Breast epithelium (tissue), 4 donors: ENCODE measurements around the gene MSH6. TPM values are rescaled to one million over a fixed set of nuclear protein-coding genes. Genes with fewer than 3 reads are reported as not detected.

ENCODE experiments used
- DNase-seq, 2 donors: peaks; one replicate each; pipeline ENCODE4 v3.0.0-alpha.2; 2019; ENCODE audit warnings: low spot score in 2 of 2
- H3K27ac ChIP-seq, 2 donors: fragments of 200-600 bp; sonication (generic) in 1 of 2; one replicate each; pipeline ENCODE4 v1.5.1; 2016 to 2019; ENCODE audit warnings: mild to moderate bottlenecking in 1 of 2
- H3K27me3 ChIP-seq, 2 donors: fragments of 200-600 bp; sonication (generic) in 1 of 2; one replicate each; pipeline versions ENCODE4 v1.5.1 to v1.6.0; 2017 to 2019; ENCODE audit warnings: control low read depth in 1 of 2, mild to moderate bottlenecking in 1 of 2
- H3K36me3 ChIP-seq: fragments of 200-600 bp; one replicate; pipeline ENCODE4 v1.5.1; 2019
- H3K4me1 ChIP-seq, 2 donors: fragments of 200-600 bp; sonication (generic); one replicate each; pipeline ENCODE4 v1.5.1; 2016 to 2019; ENCODE audit warnings: control low read depth in 1 of 2
- H3K4me3 ChIP-seq, 3 donors: fragments of 200-600 bp; sonication (generic); 1 replicate in 2 of 3; 2 replicates in 1 of 3; pipeline ENCODE4 v1.5.1; 2016 to 2019; ENCODE audit warnings: mild to moderate bottlenecking in 3 of 3, moderate library complexity in 2 of 3
- H3K9me3 ChIP-seq, 2 donors: fragments of 200-600 bp; sonication (generic) in 1 of 2; one replicate each; pipeline ENCODE4 v1.5.1; 2016 to 2019; ENCODE audit warnings: control low read depth in 1 of 2
- POLR2A ChIP-seq: fragments of 450-650 bp; IDR thresholded peaks from one replicate; pipeline ENCODE4 v1.6.1; 2016; ENCODE audit warnings: antibody characterized with exemption, mild to moderate bottlenecking, moderate library complexity
- POLR2AphosphoS5 ChIP-seq, 3 donors: sonication (generic); formaldehyde crosslinking; IDR thresholded peaks; one replicate each; pipeline ENCODE4 v1.6.1; 2017; ENCODE audit warnings: antibody characterized with exemption in 3 of 3
- intact Hi-C: fragments of 100-400 bp; cut with DNase I; formaldehyde crosslinking; loops from one replicate; pipeline ENCODE4 v1.15.1; 2023; ENCODE audit warnings: low total_unique reads
- total RNA-seq, 3 donors: library from RNA; depleted of rRNA; stranded (reverse); fragments of >200 nt; gene quantifications; one replicate each; pipeline ENCODE4 v1.1.0, GENCODE V29; 2016
- TF ChIP-seq, protein P1 (sequence below), 3 donors: fragments of 450-650 bp; IDR thresholded peaks; one replicate each; pipeline ENCODE4 v1.5.1; 2016 to 2017; ENCODE audit warnings: antibody characterized with exemption in 3 of 3, mild to moderate bottlenecking in 3 of 3, moderate library complexity in 3 of 3

Gene MSH6
- total RNA-seq, 3 donors from 2014 or later = 31.4 to 60.0 (median 42.6) TPM

- Histone ChIP-seq H3K4me3 (peak overlapping the region in 1 of 3 donors; percentile 22), H3K9me3 (peaks cover 11% of the 10 kb centered on the region in 2 donors), H3K36me3 (no peaks in the 10 kb centered on the region), H3K4me1 (no peaks in the 10 kb centered on the region), H3K27me3 (no peaks in the 10 kb centered on the region), H3K27ac (peak overlapping the region; percentile 92 to 95)
- no peak for TF ChIP-seq POLR2AphosphoS5 (IDR thresholded peaks at IDR 0.05)
- TF ChIP-seq, protein P1, sequence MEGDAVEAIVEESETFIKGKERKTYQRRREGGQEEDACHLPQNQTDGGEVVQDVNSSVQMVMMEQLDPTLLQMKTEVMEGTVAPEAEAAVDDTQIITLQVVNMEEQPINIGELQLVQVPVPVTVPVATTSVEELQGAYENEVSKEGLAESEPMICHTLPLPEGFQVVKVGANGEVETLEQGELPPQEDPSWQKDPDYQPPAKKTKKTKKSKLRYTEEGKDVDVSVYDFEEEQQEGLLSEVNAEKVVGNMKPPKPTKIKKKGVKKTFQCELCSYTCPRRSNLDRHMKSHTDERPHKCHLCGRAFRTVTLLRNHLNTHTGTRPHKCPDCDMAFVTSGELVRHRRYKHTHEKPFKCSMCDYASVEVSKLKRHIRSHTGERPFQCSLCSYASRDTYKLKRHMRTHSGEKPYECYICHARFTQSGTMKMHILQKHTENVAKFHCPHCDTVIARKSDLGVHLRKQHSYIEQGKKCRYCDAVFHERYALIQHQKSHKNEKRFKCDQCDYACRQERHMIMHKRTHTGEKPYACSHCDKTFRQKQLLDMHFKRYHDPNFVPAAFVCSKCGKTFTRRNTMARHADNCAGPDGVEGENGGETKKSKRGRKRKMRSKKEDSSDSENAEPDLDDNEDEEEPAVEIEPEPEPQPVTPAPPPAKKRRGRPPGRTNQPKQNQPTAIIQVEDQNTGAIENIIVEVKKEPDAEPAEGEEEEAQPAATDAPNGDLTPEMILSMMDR (IDR thresholded peaks at IDR 0.05) = no peak
- no peak for TF ChIP-seq POLR2A
- intact Hi-C loops = no loop called here
- DNase-seq = no peak
Measured at GRCh38 chr2:47751856-47752414, 31.0 kb upstream of the MSH6 start.

DNA sequence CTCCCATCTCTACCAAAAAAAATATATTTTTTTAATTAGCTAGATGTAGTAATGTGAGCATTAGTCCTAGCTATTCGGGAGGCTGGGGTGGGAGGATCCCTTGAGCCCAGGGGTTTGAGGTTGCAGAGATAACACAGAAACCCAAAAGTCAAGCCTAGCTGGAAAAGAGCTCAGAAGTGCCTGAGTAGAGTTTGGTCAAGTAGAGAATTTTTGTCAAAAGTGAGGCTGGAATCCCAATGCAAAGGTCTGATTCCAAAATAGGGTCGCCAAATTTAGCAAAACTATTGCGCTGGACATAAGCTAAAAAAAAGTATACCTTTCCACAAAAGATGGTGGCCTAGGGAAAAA is 15.5 kb upstream of the MSH6 start:
- peak overlapping the region in 1 of 3 donors; percentile 37 for H3K4me3 ChIP-seq
- no peaks in the 10 kb centered on the region for H3K9me3 ChIP-seq
- no peaks in the 10 kb centered on the region for H3K27me3 ChIP-seq
- TF ChIP-seq POLR2AphosphoS5 (IDR thresholded peaks at IDR 0.05) = no peak
- no peak for TF ChIP-seq POLR2A
- TF ChIP-seq, protein P1 (IDR thresholded peaks at IDR 0.05) = no peak
- no peaks in the 10 kb centered on the region for H3K36me3 ChIP-seq
- intact Hi-C loops = loop anchor here (5.0 kb wide), 1 partner anchor 430 kb away; no protein-coding TSS in a partner anchor
- DNase-seq = no peak
- H3K27ac ChIP-seq = no peak overlapping the region
- H3K4me1 ChIP-seq = no peaks in the 10 kb centered on the region

GRCh38 chr2:47767880-47768609 is 14.9 kb upstream of the MSH6 start:
- peak; percentile 41 to 61 for DNase-seq
- H3K36me3 ChIP-seq = no peaks in the 10 kb centered on the region
- H3K27ac ChIP-seq = no peak overlapping the region

DNA sequence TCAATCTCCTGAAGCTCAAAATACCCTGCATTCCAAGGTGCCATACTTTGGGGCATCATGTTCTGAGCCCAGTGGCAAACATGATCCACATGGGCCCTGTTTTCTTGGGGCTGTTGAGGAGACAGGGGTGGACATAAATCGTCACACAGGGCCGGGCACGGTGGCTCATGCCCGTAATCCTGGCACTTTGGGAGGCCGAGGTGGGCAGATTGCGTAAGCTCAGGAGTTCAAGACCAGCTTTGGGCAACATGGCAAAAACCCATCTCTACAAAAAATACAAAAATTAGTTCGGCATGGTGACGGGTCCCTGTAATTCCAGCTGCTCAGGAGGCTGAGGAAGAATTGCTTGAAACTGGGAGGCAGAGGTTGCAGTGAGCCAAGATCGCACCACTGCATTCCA is 13.6 kb upstream of the MSH6 start:
- no peak for TF ChIP-seq POLR2AphosphoS5 (IDR thresholded peaks at IDR 0.05)
- TF ChIP-seq, protein P1 (IDR thresholded peaks at IDR 0.05) = no peak
- TF ChIP-seq POLR2A = no peak

More at GRCh38 chr2:47767880-47768609, 14.9 kb upstream of the MSH6 start:
- Histone ChIP-seq H3K9me3 (no peaks in the 10 kb centered on the region), H3K27me3 (no peaks in the 10 kb centered on the region), H3K4me1 (no peaks in the 10 kb centered on the region), H3K4me3 (peak overlapping the region in 1 of 3 donors; percentile 37)
- intact Hi-C loops = loop anchor here (5.0 kb wide), 1 partner anchor 431 kb away; no protein-coding TSS in a partner anchor
- TF ChIP-seq POLR2A (no peak), POLR2AphosphoS5 (IDR thresholded peaks at IDR 0.05) (no peak)
- TF ChIP-seq, protein P1 (IDR thresholded peaks at IDR 0.05) = peak; percentile 89 to 94 (median 92)

DNA sequence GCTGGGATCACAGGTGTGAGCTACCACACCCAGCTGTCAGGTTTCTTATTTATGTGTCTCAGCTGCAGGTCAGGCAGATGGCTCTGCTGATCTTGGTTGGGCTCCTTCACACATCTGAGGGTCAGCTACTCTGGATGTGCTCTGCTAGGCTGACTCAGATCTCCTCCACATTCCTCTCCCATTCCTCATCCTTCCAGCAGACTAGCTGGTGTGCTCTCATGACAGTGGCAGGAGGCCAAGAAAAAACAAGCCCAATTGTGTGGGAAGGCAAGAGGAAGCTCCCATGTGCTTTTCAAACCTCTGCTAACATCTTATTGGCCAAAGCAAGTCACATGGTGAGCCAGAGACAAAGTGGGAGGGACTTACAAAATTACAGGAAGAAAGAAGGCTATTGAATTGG is 11.7 kb upstream of the MSH6 start:
- DNase-seq = no peak

More for the DNA sequence above, 13.6 kb upstream of the MSH6 start:
- no peaks in the 10 kb centered on the region for H3K27me3 ChIP-seq
- no peak for DNase-seq
- H3K27ac ChIP-seq = no peak overlapping the region
- intact Hi-C loops = loop anchor here (5.0 kb wide), 1 partner anchor 432 kb away; no protein-coding TSS in a partner anchor
- H3K4me3 ChIP-seq = no peak overlapping the region
- H3K4me1 ChIP-seq = no peaks in the 10 kb centered on the region
- no peaks in the 10 kb centered on the region for H3K36me3 ChIP-seq
- H3K9me3 ChIP-seq = no peaks in the 10 kb centered on the region

More for the DNA sequence above, 11.7 kb upstream of the MSH6 start:
- Histone ChIP-seq H3K27me3 (no peaks in the 10 kb centered on the region), H3K4me1 (no peaks in the 10 kb centered on the region), H3K9me3 (no peaks in the 10 kb centered on the region), H3K27ac (no peak overlapping the region), H3K4me3 (no peak overlapping the region), H3K36me3 (no peaks in the 10 kb centered on the region)
- intact Hi-C loops = no loop called here
- TF ChIP-seq, protein P1 (IDR thresholded peaks at IDR 0.05) = no peak
- no peak for TF ChIP-seq POLR2AphosphoS5 (IDR thresholded peaks at IDR 0.05)
- TF ChIP-seq POLR2A = no peak
